Measurements from ENCODE around the gene POLE2.
A peak's percentile ranks its signal among the peaks of the same experiment; 100 is the strongest.

Gene POLE2

DNA sequence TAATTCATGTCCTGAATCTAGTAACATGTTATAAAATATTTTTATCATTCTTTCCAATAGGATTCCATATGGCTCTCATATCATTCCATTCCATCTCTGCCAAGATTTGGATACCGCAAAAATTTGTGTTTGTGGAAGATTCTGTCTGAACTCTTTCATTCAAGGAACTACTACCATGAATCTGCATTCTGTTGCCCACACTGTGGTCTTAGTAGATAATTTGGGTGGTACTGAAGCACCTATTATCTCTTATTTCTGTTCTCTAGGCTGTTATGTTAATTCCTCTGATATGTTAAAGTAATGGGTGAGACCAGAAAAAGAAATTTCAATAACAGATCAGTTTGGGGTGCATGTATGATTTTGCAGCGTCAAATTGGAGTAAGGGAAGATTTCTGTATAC lies 73.8 kb downstream of the POLE2 start:
- Histone ChIP-seq H3K4me1 (ENCODE audit: control insufficient read depth, insufficient read depth, low read length) (no peaks in the 10 kb centered on the region), H3K4me3 (ENCODE audit: low read depth, low read length) (no peak overlapping the region), H3K27ac (ENCODE audit: extremely low read depth, low read depth, low read length) (no peak overlapping the region), H3K9me3 (ENCODE audit: control insufficient read depth, insufficient read depth, low read depth, low read length) (no peaks in the 10 kb centered on the region), H3K36me3 (ENCODE audit: control insufficient read depth in 2 of 2, insufficient read depth in 1 of 2, low read length in 2 of 2) (peaks cover 27 to 38% of the 10 kb centered on the region in 2 experiments)
- POLR2A ChIA-PET, result no interaction called here
- TF ChIP-seq, protein P1, sequence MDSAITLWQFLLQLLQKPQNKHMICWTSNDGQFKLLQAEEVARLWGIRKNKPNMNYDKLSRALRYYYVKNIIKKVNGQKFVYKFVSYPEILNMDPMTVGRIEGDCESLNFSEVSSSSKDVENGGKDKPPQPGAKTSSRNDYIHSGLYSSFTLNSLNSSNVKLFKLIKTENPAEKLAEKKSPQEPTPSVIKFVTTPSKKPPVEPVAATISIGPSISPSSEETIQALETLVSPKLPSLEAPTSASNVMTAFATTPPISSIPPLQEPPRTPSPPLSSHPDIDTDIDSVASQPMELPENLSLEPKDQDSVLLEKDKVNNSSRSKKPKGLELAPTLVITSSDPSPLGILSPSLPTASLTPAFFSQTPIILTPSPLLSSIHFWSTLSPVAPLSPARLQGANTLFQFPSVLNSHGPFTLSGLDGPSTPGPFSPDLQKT (IDR thresholded peaks at IDR 0.05; ENCODE audit: borderline replicate concordance, low read depth, low read length), result no peak
- TF ChIP-seq ZNF114 (tag by site-specific recombination; IDR thresholded peaks at IDR 0.05) (no peak), SP2 (tag by site-specific recombination; IDR thresholded peaks at IDR 0.05) (no peak), ZNF776 (tag by site-specific recombination; IDR thresholded peaks at IDR 0.05; ENCODE audit: borderline replicate concordance) (no peak), ZNF558 (tag by site-specific recombination; IDR thresholded peaks at IDR 0.05) (no peak), ZNF155 (tag by site-specific recombination; IDR thresholded peaks at IDR 0.05) (no peak), KLF8 (tag by site-specific recombination; IDR thresholded peaks at IDR 0.05) (no peak), ZNF585B (tag by site-specific recombination; IDR thresholded peaks at IDR 0.05) (no peak), ZSCAN16 (tag by site-specific recombination; IDR thresholded peaks at IDR 0.05) (no peak), ZNF223 (tag by site-specific recombination; IDR thresholded peaks at IDR 0.05) (no peak), WT1 (tag by site-specific recombination; IDR thresholded peaks at IDR 0.05) (no peak), ZNF248 (tag by site-specific recombination; IDR thresholded peaks at IDR 0.05) (no peak)
- TF ChIP-seq, protein P2, sequence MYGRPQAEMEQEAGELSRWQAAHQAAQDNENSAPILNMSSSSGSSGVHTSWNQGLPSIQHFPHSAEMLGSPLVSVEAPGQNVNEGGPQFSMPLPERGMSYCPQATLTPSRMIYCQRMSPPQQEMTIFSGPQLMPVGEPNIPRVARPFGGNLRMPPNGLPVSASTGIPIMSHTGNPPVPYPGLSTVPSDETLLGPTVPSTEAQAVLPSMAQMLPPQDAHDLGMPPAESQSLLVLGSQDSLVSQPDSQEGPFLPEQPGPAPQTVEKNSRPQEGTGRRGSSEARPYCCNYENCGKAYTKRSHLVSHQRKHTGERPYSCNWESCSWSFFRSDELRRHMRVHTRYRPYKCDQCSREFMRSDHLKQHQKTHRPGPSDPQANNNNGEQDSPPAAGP (tag by site-specific recombination; IDR thresholded peaks at IDR 0.05), result no peak
- CTCF ChIA-PET, result interaction anchor here (1.8 kb wide), 1 partner anchor 153 kb away, joined by 8 read pairs; no protein-coding TSS in a partner anchor

DNA sequence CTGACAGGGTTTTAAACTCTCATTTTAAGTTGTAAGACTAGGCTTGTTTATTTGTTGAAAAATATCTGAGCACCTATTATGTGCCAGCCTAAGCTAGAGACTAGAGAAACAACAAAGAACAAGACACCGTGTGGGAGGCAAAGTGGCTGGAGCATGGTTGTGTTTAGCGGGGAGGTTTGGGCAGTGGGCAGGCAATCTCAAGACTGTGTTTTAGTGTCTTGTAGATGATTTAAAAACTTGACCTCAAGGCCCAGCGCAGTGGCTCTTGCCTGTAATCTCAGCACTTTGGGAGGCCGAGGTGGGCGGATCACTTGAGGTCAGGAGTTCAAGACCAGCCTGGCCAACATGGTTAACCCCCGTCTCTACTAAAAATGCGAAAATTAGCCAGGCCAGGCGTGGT lies 75.3 kb downstream of the POLE2 start:
- Histone ChIP-seq H3K4me1 (ENCODE audit: control insufficient read depth, insufficient read depth, low read length) (no peaks in the 10 kb centered on the region), H3K27ac (ENCODE audit: extremely low read depth, low read depth, low read length) (no peak overlapping the region), H3K9me3 (ENCODE audit: control insufficient read depth, insufficient read depth, low read depth, low read length) (no peaks in the 10 kb centered on the region), H3K4me3 (ENCODE audit: low read depth, low read length) (no peak overlapping the region), H3K36me3 (ENCODE audit: control insufficient read depth in 2 of 2, insufficient read depth in 1 of 2, low read length in 2 of 2) (peaks cover 22 to 32% of the 10 kb centered on the region in 2 experiments)
- CTCF ChIA-PET, result interaction anchor here (0.6 kb wide), 1 partner anchor 165 kb away, joined by 4 read pairs; no protein-coding TSS in a partner anchor
- POLR2A ChIA-PET, result interaction anchor here (0.7 to 1.0 kb wide), 2 partner anchors 7 to 155 kb away, joined by 3 to 4 read pairs; partner anchors contain the start of gene RPL36AL
- TF ChIP-seq, protein P3, sequence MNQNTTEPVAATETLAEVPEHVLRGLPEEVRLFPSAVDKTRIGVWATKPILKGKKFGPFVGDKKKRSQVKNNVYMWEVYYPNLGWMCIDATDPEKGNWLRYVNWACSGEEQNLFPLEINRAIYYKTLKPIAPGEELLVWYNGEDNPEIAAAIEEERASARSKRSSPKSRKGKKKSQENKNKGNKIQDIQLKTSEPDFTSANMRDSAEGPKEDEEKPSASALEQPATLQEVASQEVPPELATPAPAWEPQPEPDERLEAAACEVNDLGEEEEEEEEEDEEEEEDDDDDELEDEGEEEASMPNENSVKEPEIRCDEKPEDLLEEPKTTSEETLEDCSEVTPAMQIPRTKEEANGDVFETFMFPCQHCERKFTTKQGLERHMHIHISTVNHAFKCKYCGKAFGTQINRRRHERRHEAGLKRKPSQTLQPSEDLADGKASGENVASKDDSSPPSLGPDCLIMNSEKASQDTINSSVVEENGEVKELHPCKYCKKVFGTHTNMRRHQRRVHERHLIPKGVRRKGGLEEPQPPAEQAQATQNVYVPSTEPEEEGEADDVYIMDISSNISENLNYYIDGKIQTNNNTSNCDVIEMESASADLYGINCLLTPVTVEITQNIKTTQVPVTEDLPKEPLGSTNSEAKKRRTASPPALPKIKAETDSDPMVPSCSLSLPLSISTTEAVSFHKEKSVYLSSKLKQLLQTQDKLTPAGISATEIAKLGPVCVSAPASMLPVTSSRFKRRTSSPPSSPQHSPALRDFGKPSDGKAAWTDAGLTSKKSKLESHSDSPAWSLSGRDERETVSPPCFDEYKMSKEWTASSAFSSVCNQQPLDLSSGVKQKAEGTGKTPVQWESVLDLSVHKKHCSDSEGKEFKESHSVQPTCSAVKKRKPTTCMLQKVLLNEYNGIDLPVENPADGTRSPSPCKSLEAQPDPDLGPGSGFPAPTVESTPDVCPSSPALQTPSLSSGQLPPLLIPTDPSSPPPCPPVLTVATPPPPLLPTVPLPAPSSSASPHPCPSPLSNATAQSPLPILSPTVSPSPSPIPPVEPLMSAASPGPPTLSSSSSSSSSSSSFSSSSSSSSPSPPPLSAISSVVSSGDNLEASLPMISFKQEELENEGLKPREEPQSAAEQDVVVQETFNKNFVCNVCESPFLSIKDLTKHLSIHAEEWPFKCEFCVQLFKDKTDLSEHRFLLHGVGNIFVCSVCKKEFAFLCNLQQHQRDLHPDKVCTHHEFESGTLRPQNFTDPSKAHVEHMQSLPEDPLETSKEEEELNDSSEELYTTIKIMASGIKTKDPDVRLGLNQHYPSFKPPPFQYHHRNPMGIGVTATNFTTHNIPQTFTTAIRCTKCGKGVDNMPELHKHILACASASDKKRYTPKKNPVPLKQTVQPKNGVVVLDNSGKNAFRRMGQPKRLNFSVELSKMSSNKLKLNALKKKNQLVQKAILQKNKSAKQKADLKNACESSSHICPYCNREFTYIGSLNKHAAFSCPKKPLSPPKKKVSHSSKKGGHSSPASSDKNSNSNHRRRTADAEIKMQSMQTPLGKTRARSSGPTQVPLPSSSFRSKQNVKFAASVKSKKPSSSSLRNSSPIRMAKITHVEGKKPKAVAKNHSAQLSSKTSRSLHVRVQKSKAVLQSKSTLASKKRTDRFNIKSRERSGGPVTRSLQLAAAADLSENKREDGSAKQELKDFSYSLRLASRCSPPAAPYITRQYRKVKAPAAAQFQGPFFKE (tag by site-specific recombination; IDR thresholded peaks at IDR 0.05; ENCODE audit: borderline replicate concordance), result no peak
- TF ChIP-seq, protein P4, sequence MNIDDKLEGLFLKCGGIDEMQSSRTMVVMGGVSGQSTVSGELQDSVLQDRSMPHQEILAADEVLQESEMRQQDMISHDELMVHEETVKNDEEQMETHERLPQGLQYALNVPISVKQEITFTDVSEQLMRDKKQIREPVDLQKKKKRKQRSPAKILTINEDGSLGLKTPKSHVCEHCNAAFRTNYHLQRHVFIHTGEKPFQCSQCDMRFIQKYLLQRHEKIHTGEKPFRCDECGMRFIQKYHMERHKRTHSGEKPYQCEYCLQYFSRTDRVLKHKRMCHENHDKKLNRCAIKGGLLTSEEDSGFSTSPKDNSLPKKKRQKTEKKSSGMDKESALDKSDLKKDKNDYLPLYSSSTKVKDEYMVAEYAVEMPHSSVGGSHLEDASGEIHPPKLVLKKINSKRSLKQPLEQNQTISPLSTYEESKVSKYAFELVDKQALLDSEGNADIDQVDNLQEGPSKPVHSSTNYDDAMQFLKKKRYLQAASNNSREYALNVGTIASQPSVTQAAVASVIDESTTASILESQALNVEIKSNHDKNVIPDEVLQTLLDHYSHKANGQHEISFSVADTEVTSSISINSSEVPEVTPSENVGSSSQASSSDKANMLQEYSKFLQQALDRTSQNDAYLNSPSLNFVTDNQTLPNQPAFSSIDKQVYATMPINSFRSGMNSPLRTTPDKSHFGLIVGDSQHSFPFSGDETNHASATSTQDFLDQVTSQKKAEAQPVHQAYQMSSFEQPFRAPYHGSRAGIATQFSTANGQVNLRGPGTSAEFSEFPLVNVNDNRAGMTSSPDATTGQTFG (tag by site-specific recombination; IDR thresholded peaks at IDR 0.05; ENCODE audit: borderline replicate concordance), result no peak
- TF ChIP-seq SP3 (tag by site-specific recombination; IDR thresholded peaks at IDR 0.05) (no peak), EGR2 (tag by site-specific recombination; IDR thresholded peaks at IDR 0.05; ENCODE audit: low read depth) (peak; percentile 29; the same call in 1 of the 2 replicates)

Measured in HEK293 (cell line).